ENCODE measurements around the gene RASA3. TPM values are rescaled to one million over a fixed set of nuclear protein-coding genes. Genes with fewer than 3 reads are reported as not detected.

RASA3 gene
- total RNA-seq, 1 donor from 2014 or later, result 2.6 TPM

DNA sequence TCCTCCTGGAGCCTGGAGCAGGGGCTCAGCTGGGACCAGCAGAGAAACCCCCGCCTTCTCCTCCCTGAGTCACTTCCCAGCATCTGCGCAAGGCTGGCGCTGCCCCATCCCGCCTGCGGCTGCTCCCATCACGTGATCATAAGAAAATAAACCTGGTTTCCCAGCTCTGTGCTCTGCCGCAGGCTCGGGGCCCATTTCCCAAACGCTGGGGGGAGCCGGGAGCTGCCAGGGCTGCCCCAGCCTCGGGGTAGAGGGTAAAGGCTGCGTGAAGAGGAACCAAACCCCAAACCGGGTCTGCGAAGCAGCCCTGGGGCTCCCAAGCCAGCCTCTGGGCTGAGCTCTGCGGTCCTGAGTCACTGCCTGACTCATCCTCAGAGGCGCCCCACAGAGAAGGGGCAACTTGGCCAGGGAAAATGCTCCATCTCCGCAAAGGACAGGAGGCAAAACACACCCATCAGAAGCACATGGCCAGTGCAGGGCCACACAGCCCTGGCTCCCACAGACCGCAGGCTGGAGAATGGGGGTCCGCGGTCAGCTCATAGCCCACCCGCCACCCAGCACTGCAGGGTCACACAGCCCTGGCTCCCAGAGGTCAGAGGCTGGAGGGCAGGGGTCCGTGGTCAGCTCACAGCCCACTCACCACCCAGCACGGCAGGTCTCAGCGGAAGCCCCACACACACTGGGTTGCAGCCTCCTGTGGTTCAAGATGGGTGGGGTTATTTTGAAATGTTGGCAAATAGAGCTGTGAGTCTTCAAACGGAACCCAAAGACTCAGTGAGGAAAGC, 67.1 kb downstream of the RASA3 start:
- FAIRE-seq, result peak; percentile 77
- Histone ChIP-seq H3K36me3 (ENCODE audit: control insufficient read depth, insufficient read depth, low read length) (no peaks in the 10 kb centered on the region), H3K4me3 (ENCODE audit: low read depth, low read length) (peak overlapping the region; percentile 11), H3K27me3 (ENCODE audit: control insufficient read depth, insufficient read depth, low read length) (no peaks in the 10 kb centered on the region)
- DNase-seq (ENCODE audit: low read depth), result peak; percentile 92
- TF ChIP-seq, protein P1, sequence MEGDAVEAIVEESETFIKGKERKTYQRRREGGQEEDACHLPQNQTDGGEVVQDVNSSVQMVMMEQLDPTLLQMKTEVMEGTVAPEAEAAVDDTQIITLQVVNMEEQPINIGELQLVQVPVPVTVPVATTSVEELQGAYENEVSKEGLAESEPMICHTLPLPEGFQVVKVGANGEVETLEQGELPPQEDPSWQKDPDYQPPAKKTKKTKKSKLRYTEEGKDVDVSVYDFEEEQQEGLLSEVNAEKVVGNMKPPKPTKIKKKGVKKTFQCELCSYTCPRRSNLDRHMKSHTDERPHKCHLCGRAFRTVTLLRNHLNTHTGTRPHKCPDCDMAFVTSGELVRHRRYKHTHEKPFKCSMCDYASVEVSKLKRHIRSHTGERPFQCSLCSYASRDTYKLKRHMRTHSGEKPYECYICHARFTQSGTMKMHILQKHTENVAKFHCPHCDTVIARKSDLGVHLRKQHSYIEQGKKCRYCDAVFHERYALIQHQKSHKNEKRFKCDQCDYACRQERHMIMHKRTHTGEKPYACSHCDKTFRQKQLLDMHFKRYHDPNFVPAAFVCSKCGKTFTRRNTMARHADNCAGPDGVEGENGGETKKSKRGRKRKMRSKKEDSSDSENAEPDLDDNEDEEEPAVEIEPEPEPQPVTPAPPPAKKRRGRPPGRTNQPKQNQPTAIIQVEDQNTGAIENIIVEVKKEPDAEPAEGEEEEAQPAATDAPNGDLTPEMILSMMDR (IDR thresholded peaks at IDR 0.05; ENCODE audit: insufficient read depth, low read length, severe bottlenecking), result no peak

DNA sequence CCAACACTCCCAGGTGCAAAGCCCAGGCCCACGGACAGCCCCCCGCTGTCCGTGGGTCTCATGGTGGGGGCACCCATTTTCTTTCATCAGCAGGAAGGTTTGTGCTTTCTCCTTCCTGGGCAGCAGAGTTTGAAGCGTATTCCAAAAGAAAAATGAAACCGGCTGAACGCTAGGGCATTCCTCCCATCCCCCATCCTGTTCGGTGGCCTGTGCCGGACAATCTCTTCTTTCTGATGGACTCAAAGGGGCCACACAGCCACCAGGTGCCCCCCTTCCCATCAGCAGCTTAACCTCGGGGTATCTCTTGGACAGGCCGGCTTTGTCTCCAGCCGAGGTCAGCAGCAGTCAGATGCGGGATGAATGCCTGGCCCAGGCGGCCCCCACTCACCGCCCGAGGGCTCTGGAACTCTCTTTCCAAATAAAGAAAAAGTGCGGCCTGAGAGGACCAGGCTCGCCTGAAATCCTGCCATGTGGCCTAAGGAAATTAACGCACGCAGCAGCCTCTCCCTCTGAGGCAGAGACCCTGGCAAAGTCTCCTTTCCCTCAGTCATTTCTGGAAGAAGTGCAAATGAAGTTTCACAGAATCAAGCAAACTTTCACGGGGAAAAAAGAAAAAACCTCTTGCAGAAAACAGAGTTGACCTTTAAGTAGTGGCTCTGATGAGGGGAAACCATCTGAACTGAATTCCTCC, 67.8 kb downstream of the RASA3 start:
- TF ChIP-seq, protein P1 (IDR thresholded peaks at IDR 0.05; ENCODE audit: insufficient read depth, low read length, severe bottlenecking), result no peak
- DNase-seq (ENCODE audit: low read depth) (no peak), FAIRE-seq (no peak)
- peak overlapping the region; percentile 11 for H3K4me3 ChIP-seq (ENCODE audit: low read depth, low read length)
- H3K36me3 ChIP-seq (ENCODE audit: control insufficient read depth, insufficient read depth, low read length), result no peaks in the 10 kb centered on the region
- no peaks in the 10 kb centered on the region for H3K27me3 ChIP-seq (ENCODE audit: control insufficient read depth, insufficient read depth, low read length)

DNA sequence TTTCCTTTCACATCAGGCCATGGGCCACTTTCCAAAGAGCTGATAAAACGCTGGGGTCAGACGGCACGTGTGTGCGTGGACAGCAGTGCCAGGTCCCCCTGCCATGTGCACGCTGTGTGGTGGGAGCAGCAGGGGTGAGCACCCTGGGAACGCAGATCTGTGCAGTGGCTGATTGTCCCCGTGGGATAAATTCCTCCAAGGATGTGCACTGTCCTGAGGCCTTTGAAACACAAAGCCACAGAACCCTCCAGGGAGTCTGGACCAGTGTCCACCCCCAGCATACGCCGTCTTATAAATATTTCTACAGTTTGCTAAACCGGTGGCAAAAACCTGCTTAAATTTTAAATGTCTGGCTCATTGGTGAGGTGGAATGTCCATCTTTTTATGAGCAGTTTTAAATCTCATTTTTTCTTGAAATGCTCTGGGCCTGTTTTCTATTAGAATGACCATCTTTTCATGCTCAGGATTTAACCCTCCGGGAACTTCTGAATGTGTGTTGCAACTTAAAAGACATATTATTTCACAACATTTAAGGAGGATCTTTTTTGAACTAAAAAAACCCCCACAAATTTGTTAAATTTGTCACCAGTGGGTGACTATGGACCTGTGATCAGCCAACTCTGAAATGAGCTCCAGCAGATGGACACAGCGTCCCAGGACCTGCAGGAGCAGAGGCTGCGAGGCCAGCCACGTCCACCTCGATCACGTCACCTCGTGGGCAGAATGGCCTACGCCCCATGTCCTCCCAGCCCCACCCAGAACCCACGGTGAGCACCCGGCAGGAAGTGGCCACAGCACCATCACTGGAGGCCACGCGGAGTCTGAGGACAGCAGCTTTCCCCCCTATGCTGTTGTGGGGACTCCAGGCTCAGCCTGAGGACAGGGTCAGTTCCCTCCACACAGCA, 68.6 kb downstream of the RASA3 start:
- TF ChIP-seq, protein P1 (IDR thresholded peaks at IDR 0.05; ENCODE audit: insufficient read depth, low read length, severe bottlenecking), result no peak
- no peaks in the 10 kb centered on the region for H3K27me3 ChIP-seq (ENCODE audit: control insufficient read depth, insufficient read depth, low read length)
- FAIRE-seq (no peak), DNase-seq (ENCODE audit: low read depth) (no peak)
- no peaks in the 10 kb centered on the region for H3K36me3 ChIP-seq (ENCODE audit: control insufficient read depth, insufficient read depth, low read length)
- H3K4me3 ChIP-seq (ENCODE audit: low read depth, low read length), result no peak overlapping the region

DNA sequence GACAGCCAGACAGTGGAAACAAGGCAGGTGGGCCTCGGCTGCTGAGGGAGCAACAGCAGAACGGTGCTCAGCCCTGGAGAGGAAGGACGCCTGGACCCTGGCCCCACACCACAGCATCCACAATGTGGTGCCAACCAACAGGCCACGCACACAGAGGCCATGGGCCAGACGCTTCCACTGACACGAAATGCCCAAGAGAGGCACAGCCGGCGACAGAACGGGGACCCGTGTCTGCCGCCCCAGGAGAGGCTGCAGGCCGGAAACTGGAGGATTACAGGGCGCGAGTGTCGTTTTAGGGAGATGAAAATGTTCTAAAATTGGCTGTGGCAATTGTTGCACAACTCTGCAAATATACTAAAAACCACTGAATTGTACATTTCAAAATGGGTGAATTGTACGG, 69.7 kb downstream of the RASA3 start:
- Histone ChIP-seq H3K36me3 (ENCODE audit: control insufficient read depth, insufficient read depth, low read length) (no peaks in the 10 kb centered on the region), H3K27me3 (ENCODE audit: control insufficient read depth, insufficient read depth, low read length) (no peaks in the 10 kb centered on the region), H3K4me3 (ENCODE audit: low read depth, low read length) (no peak overlapping the region)
- TF ChIP-seq, protein P1 (IDR thresholded peaks at IDR 0.05; ENCODE audit: insufficient read depth, low read length, severe bottlenecking), result no peak
- no peak for DNase-seq (ENCODE audit: low read depth)
- FAIRE-seq, result no peak

DNA sequence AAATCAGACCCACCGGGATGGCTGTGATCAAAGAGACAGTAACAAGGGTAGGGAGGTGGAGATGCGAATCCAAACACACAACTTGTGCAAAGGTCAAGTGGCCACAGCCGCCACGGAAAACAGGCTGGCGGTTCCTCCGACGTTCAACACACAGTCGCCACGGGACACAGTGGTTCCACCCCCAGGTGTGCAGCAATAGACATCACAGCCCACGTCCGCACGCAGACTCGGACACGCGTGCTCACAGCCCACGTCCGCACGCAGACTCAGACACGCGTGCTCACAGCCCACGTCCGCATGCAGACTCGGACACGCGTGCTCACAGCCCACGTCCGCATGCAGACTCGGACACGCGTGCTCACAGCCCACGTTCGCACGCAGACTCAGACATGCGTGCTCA, 70.1 kb downstream of the RASA3 start:
- DNase-seq (ENCODE audit: low read depth) (no peak), FAIRE-seq (no peak)
- no peaks in the 10 kb centered on the region for H3K27me3 ChIP-seq (ENCODE audit: control insufficient read depth, insufficient read depth, low read length)
- TF ChIP-seq, protein P1 (IDR thresholded peaks at IDR 0.05; ENCODE audit: insufficient read depth, low read length, severe bottlenecking), result no peak
- H3K36me3 ChIP-seq (ENCODE audit: control insufficient read depth, insufficient read depth, low read length), result no peaks in the 10 kb centered on the region
- no peak overlapping the region for H3K4me3 ChIP-seq (ENCODE audit: low read depth, low read length)

All from bronchial epithelial cell (primary cell).